T-cell (primary cell): ENCODE results near the gene ETS1. TPM values are rescaled to one million over a fixed set of nuclear protein-coding genes. Genes with fewer than 3 reads are reported as not detected.

Source experiments
- ATAC-seq, 4 experiments: fragments of 200-7000 bp in 3 of 4; fragments of 150-1000 bp in 1 of 4; cut with Tn5 transposase; replicated peaks in 1 of 4; 1 replicate in 3 of 4; 2 replicates in 1 of 4; pipeline ENCODE4 v1.10.0; 2021; ENCODE audit warnings: moderate library complexity in 3 of 4, mild to moderate bottlenecking in 2 of 4, moderate number of reproducible peaks in 1 of 4
- CTCF ChIA-PET, 2 donors: fragments of 300-600 bp; sonication (Branson Sonifier 250); formaldehyde crosslinking; loops; one replicate each; lab custom pipeline; 2022; ENCODE audit warnings: antibody characterized with exemption in 2 of 2; lab: Charles Lee
- POLR2A ChIA-PET, 2 donors: fragments of 300-600 bp; sonication (Branson Sonifier 250); formaldehyde crosslinking; loops; one replicate each; lab custom pipeline; 2022; ENCODE audit warnings: antibody characterized with exemption in 2 of 2; lab: Charles Lee
- DNase-seq, 35 experiments: peaks; one replicate each; pipeline versions ENCODE4 v3.0.0 to v3.0.0-alpha.2; 2013 to 2023
- H3K27ac ChIP-seq: one replicate; pipeline ENCODE4 v1.5.1; 2013; ENCODE audit warnings: low read length
- H3K27me3 ChIP-seq, 2 experiments: replicated peaks in 1 of 2; 1 replicate in 1 of 2; 2 replicates in 1 of 2; pipeline versions ENCODE4 v1.6.1 to v1.7.0; 2013; ENCODE audit warnings: low read length in 1 of 2, mixed read lengths in 1 of 2; ENCODE audit not compliant: control insufficient read depth in 2 of 2, insufficient read depth in 2 of 2; ENCODE audit errors: extremely low read depth in 1 of 2
- H3K36me3 ChIP-seq, 2 donors: 1 replicate in 1 of 2; 2 replicates in 1 of 2; pipeline versions ENCODE4 v1.6.1 to v1.7.0; 2013; ENCODE audit warnings: low read length in 1 of 2; ENCODE audit not compliant: control insufficient read depth in 2 of 2, insufficient read depth in 1 of 2; ENCODE audit errors: extremely low read depth in 1 of 2
- H3K4me1 ChIP-seq, 2 experiments: 1 replicate in 1 of 2; 2 replicates in 1 of 2; pipeline versions ENCODE4 v1.6.1 to v1.7.0; 2013; ENCODE audit warnings: low read length in 2 of 2, mixed read lengths in 1 of 2; ENCODE audit not compliant: insufficient read depth in 2 of 2, control insufficient read depth in 1 of 2; ENCODE audit errors: extremely low read depth in 1 of 2
- H3K4me3 ChIP-seq, 2 donors: 1 replicate in 1 of 2; 2 replicates in 1 of 2; pipeline versions ENCODE4 v1.5.1 to v1.7.0; 2013; ENCODE audit warnings: mild to moderate bottlenecking in 2 of 2, low read length in 1 of 2, moderate library complexity in 1 of 2; ENCODE audit not compliant: control insufficient read depth in 1 of 2; ENCODE audit errors: extremely low read depth in 1 of 2
- H3K9me3 ChIP-seq: 2 replicates; pipeline ENCODE4 v1.7.0; 2013
- H3K27ac Mint-ChIP-seq, 2 donors: one replicate each; pipeline ENCODE4 v1.8.0; 2020 to 2021; ENCODE audit warnings: mild to moderate bottlenecking in 2 of 2, mixed read lengths in 2 of 2
- H3K27me3 Mint-ChIP-seq, 2 donors: one replicate each; pipeline ENCODE4 v1.8.0; 2021 to 2022; ENCODE audit warnings: mixed read lengths in 2 of 2
- H3K36me3 Mint-ChIP-seq: one replicate; pipeline ENCODE4 v1.8.0; 2021; ENCODE audit warnings: mixed read lengths
- H3K4me1 Mint-ChIP-seq, 3 donors: one replicate each; pipeline ENCODE4 v1.8.0; 2020 to 2022; ENCODE audit warnings: mixed read lengths in 3 of 3, mild to moderate bottlenecking in 1 of 3
- H3K4me3 Mint-ChIP-seq, 3 donors: one replicate each; pipeline ENCODE4 v1.8.0; 2020 to 2022; ENCODE audit warnings: mild to moderate bottlenecking in 3 of 3, mixed read lengths in 3 of 3, moderate library complexity in 3 of 3
- H3K9me3 Mint-ChIP-seq, 3 donors: one replicate each; pipeline ENCODE4 v1.8.0; 2020 to 2022; ENCODE audit warnings: mixed read lengths in 3 of 3
- WGBS: methylation state at CpG from one replicate; pipeline ENCODE4 v1.1.5; 2013; ENCODE audit warnings: missing lambda C conversion rate; ENCODE audit not compliant: insufficient coverage; 5-methylcytosine and 5-hydroxymethylcytosine counted together
- total RNA-seq, 35 experiments: library from RNA in 6 of 35; stranded (reverse) in 6 of 35; fragments of 120-200 nt in 1 of 35; gene quantifications; one replicate each; pipeline versions ENCODE4 v1.2.1 to v1.2.4 and lab custom pipeline; 2013 to 2026

The ETS1 gene
- total RNA-seq, 5 donors from 2014 or later (not counting 1 experiment from before 2014, with no cell fraction given): 773 to 1,065 (median 854) TPM

GRCh38 chr11:128581561-128582272, 5.6 kb downstream of the ETS1 start:
- ChIA-PET CTCF (interaction anchor here in 1 of 2 donors (1.0 kb wide), 1 partner anchor 304 kb away, joined by 4 read pairs; no protein-coding TSS in a partner anchor), POLR2A (no interaction called here)
- no peaks in the 10 kb centered on the region for H3K36me3 ChIP-seq
- 100% methylated on average over 1 of the region's 7 CpGs for WGBS
- Mint-ChIP-seq H3K4me3 (no peak overlapping the region), H3K9me3 (no peaks in the 10 kb centered on the region), H3K27ac (no peak overlapping the region), H3K27me3 (peaks cover 0 to 5% of the 10 kb centered on the region in 2 donors), H3K4me1 (peaks cover 44 to 70% (median 49%) of the 10 kb centered on the region in 3 donors), H3K36me3 (no peaks in the 10 kb centered on the region)
- H3K27ac ChIP-seq: no peak overlapping the region
- H3K4me1 ChIP-seq: peaks cover 0 to 8% of the 10 kb centered on the region in 2 experiments
- H3K27me3 ChIP-seq: peaks cover 0 to 4% of the 10 kb centered on the region in 2 experiments
- DNase-seq (no peak), ATAC-seq (no peak)
- no peaks in the 10 kb centered on the region for H3K9me3 ChIP-seq
- H3K4me3 ChIP-seq: no peak overlapping the region

GRCh38 chr11:128580612-128581011, 6.7 kb downstream of the ETS1 start:
- peaks cover 51 to 64% (median 56%) of the 10 kb centered on the region in 3 donors for H3K4me1 Mint-ChIP-seq
- H3K4me3 ChIP-seq: no peak overlapping the region

GRCh38 chr11:128579798-128580504, 7.4 kb downstream of the ETS1 start:
- ATAC-seq: peak; percentile 67 to 79 (median 70)
- Mint-ChIP-seq H3K9me3 (no peaks in the 10 kb centered on the region), H3K4me3 (peak overlapping the region in 1 of 3 donors; percentile 7), H3K27me3 (peaks cover 0 to 5% of the 10 kb centered on the region in 2 donors), H3K4me1 (peaks cover 56 to 64% (median 60%) of the 10 kb centered on the region in 3 donors), H3K36me3 (no peaks in the 10 kb centered on the region), H3K27ac (peak overlapping the region in 1 of 2 donors; percentile 16)
- no CpG with 5 or more reads among the region's 4 CpGs for WGBS
- Histone ChIP-seq H3K36me3 (no peaks in the 10 kb centered on the region), H3K4me1 (peaks cover 3 to 13% of the 10 kb centered on the region in 2 experiments), H3K27ac (no peak overlapping the region), H3K4me3 (no peak overlapping the region), H3K9me3 (no peaks in the 10 kb centered on the region), H3K27me3 (peaks cover 0 to 4% of the 10 kb centered on the region in 2 experiments)
- ChIA-PET POLR2A (interaction anchor here (0.6 to 0.7 kb wide), 4 partner anchors 11 to 72 kb away, joined by 3 to 10 read pairs (median 6); no protein-coding TSS in a partner anchor), CTCF (interaction anchor here (0.6 to 1.1 kb wide), 7 partner anchors 14 to 407 kb away, joined by 3 to 9 read pairs (median 4); no protein-coding TSS in a partner anchor)
- DNase-seq: peak in 1 of 35 experiments; percentile 28

More at GRCh38 chr11:128580612-128581011, 6.7 kb downstream of the ETS1 start:
- Histone ChIP-seq H3K27ac (no peak overlapping the region), H3K27me3 (peaks cover 0 to 4% of the 10 kb centered on the region in 2 experiments), H3K4me1 (peaks cover 0 to 9% of the 10 kb centered on the region in 2 experiments), H3K9me3 (no peaks in the 10 kb centered on the region), H3K36me3 (no peaks in the 10 kb centered on the region)
- DNase-seq (no peak), ATAC-seq (no peak)
- ChIA-PET POLR2A (interaction anchor here in 1 of 2 donors (0.6 to 0.7 kb wide), 2 partner anchors 11 to 69 kb away, joined by 3 to 10 read pairs; no protein-coding TSS in a partner anchor), CTCF (interaction anchor here (0.6 to 1.1 kb wide), 3 partner anchors 15 to 408 kb away, joined by 3 to 4 read pairs (median 3); no protein-coding TSS in a partner anchor)
- Mint-ChIP-seq H3K9me3 (no peaks in the 10 kb centered on the region), H3K36me3 (no peaks in the 10 kb centered on the region), H3K27me3 (peaks cover 0 to 5% of the 10 kb centered on the region in 2 donors), H3K4me3 (peak overlapping the region in 1 of 3 donors; percentile 7), H3K27ac (no peak overlapping the region)
- WGBS: no CpG with 5 or more reads among the region's 2 CpGs

GRCh38 chr11:128576555-128576954, 10.8 kb downstream of the ETS1 start:
- H3K36me3 Mint-ChIP-seq: no peaks in the 10 kb centered on the region
- Histone ChIP-seq H3K9me3 (no peaks in the 10 kb centered on the region), H3K4me3 (no peak overlapping the region), H3K4me1 (peaks cover 3 to 11% of the 10 kb centered on the region in 2 experiments), H3K27me3 (peaks cover 0 to 4% of the 10 kb centered on the region in 2 experiments), H3K27ac (no peak overlapping the region), H3K36me3 (no peaks in the 10 kb centered on the region)
- peaks cover 0 to 3% of the 10 kb centered on the region in 2 donors for H3K27me3 Mint-ChIP-seq
- no peak overlapping the region for H3K27ac Mint-ChIP-seq
- peaks cover 0 to 10% (median 6%) of the 10 kb centered on the region in 3 donors for H3K9me3 Mint-ChIP-seq
- WGBS: 93% methylated on average over 5 of the region's 8 CpGs
- peaks cover 45 to 52% (median 45%) of the 10 kb centered on the region in 3 donors for H3K4me1 Mint-ChIP-seq
- POLR2A ChIA-PET: interaction anchor here in 1 of 2 donors (0.8 kb wide), 1 partner anchor 19 kb away, joined by 3 read pairs; no protein-coding TSS in a partner anchor
- DNase-seq (no peak), ATAC-seq (no peak)
- no peak overlapping the region for H3K4me3 Mint-ChIP-seq
- CTCF ChIA-PET: interaction anchor here in 1 of 2 donors (1.3 kb wide), 1 partner anchor 27 kb away, joined by 4 read pairs; no protein-coding TSS in a partner anchor

GRCh38 chr11:128575961-128576350, 11.4 kb downstream of the ETS1 start:
- Histone ChIP-seq H3K4me3 (no peak overlapping the region), H3K4me1 (peaks cover 3 to 9% of the 10 kb centered on the region in 2 experiments), H3K9me3 (no peaks in the 10 kb centered on the region), H3K36me3 (no peaks in the 10 kb centered on the region), H3K27me3 (peaks cover 0 to 4% of the 10 kb centered on the region in 2 experiments), H3K27ac (no peak overlapping the region)
- H3K36me3 Mint-ChIP-seq: no peaks in the 10 kb centered on the region
- H3K9me3 Mint-ChIP-seq: peaks cover 0 to 10% (median 6%) of the 10 kb centered on the region in 3 donors
- peaks cover 0 to 3% of the 10 kb centered on the region in 2 donors for H3K27me3 Mint-ChIP-seq
- WGBS: 73% methylated on average over 2 of the region's 4 CpGs
- no peak for ATAC-seq
- ChIA-PET POLR2A (no interaction called here), CTCF (interaction anchor here in 1 of 2 donors (0.7 kb wide), 1 partner anchor 118 kb away, joined by 4 read pairs; no protein-coding TSS in a partner anchor)
- H3K4me1 Mint-ChIP-seq: peaks cover 39 to 48% (median 41%) of the 10 kb centered on the region in 3 donors
- no peak overlapping the region for H3K4me3 Mint-ChIP-seq
- no peak overlapping the region for H3K27ac Mint-ChIP-seq
- DNase-seq: no peak
